Measurements from ENCODE around the gene PTGS1.

The PTGS1 gene

GRCh38 chr9:122374885-122375420 is 4.1 kb downstream of the PTGS1 start:
- no peak overlapping the region for H3K4me3 ChIP-seq (ENCODE audit: low read depth, low read length)
- TF ChIP-seq CTCF (IDR thresholded peaks at IDR 0.05; ENCODE audit: borderline replicate concordance, insufficient read depth, low read depth, low read length) = no peak

- no peak overlapping the region for H3K4me3 ChIP-seq (ENCODE audit: low read depth, low read length)
- no peak for TF ChIP-seq CTCF (IDR thresholded peaks at IDR 0.05; ENCODE audit: borderline replicate concordance, insufficient read depth, low read depth, low read length)
These were observed 6.0 kb downstream of the PTGS1 start for GRCh38 chr9:122376796-122377195.

GRCh38 chr9:122377241-122378164 is 6.7 kb downstream of the PTGS1 start:
- no peak for TF ChIP-seq CTCF (IDR thresholded peaks at IDR 0.05; ENCODE audit: borderline replicate concordance, insufficient read depth, low read depth, low read length)
- H3K4me3 ChIP-seq (ENCODE audit: low read depth, low read length) = no peak overlapping the region

GRCh38 chr9:122378236-122378635 is 7.4 kb downstream of the PTGS1 start:
- no peak overlapping the region for H3K4me3 ChIP-seq (ENCODE audit: low read depth, low read length)
- TF ChIP-seq CTCF (IDR thresholded peaks at IDR 0.05; ENCODE audit: borderline replicate concordance, insufficient read depth, low read depth, low read length) = no peak

GRCh38 chr9:122379340-122379739 is 8.5 kb downstream of the PTGS1 start:
- peak; percentile 44; the same call in 1 of the 2 replicates for TF ChIP-seq CTCF (IDR thresholded peaks at IDR 0.05; ENCODE audit: borderline replicate concordance, insufficient read depth, low read depth, low read length)
- no peak overlapping the region for H3K4me3 ChIP-seq (ENCODE audit: low read depth, low read length)

GRCh38 chr9:122380293-122380692 is 9.5 kb downstream of the PTGS1 start:
- no peak for TF ChIP-seq CTCF (IDR thresholded peaks at IDR 0.05; ENCODE audit: borderline replicate concordance, insufficient read depth, low read depth, low read length)
- H3K4me3 ChIP-seq (ENCODE audit: low read depth, low read length) = no peak overlapping the region

Measured in GM12875 (cell line).